SK-N-SH treated with all-trans-retinoic acid at 6 μM for 48 hours (cell line): ENCODE measurements around the gene MRAS.

ENCODE experiments used
- ARNTL ChIP-seq: fragments of 450-650 bp; formaldehyde crosslinking; IDR thresholded peaks from 2 replicates; pipeline ENCODE4 v1.5.0; 2020; ENCODE audit warnings: low read depth, mild to moderate bottlenecking, moderate library complexity, borderline replicate concordance
- ESRRG ChIP-seq: fragments of 250-450 bp; sonication (Bioruptor Pico); IDR thresholded peaks from 2 replicates; pipeline ENCODE4 v1.6.1; 2021; ENCODE audit warnings: mild to moderate bottlenecking
- GLIS3 ChIP-seq: fragments of 250-450 bp; sonication (Bioruptor Pico); IDR thresholded peaks from 2 replicates; pipeline ENCODE4 v1.5.0; 2020; ENCODE audit warnings: mild to moderate bottlenecking, moderate library complexity
- ISL1 ChIP-seq: fragments of 250-450 bp; sonication (Bioruptor Pico); IDR thresholded peaks from 2 replicates; pipeline ENCODE4 v2.1.2; 2022; ENCODE audit warnings: mild to moderate bottlenecking, moderate library complexity
- PPARA ChIP-seq: fragments of 250-450 bp; sonication (Bioruptor Pico); IDR thresholded peaks from 2 replicates; pipeline ENCODE4 v1.5.0; 2020; ENCODE audit warnings: mild to moderate bottlenecking, borderline replicate concordance
- RARB ChIP-seq: fragments of 250-450 bp; sonication (Bioruptor Pico); IDR thresholded peaks from 2 replicates; pipeline ENCODE4 v1.8.0; 2021; ENCODE audit warnings: mild to moderate bottlenecking, moderate library complexity
- ZFP3 ChIP-seq: fragments of 250-450 bp; sonication (Bioruptor Pico); IDR thresholded peaks from 2 replicates; pipeline ENCODE4 v1.5.0; 2020; ENCODE audit warnings: mild to moderate bottlenecking, moderate library complexity
- ZFP30 ChIP-seq: fragments of 450-650 bp; formaldehyde crosslinking; IDR thresholded peaks from 2 replicates; pipeline ENCODE4 v1.5.0; 2022; ENCODE audit warnings: mild to moderate bottlenecking, moderate library complexity
- ZNF565 ChIP-seq: fragments of 450-650 bp; formaldehyde crosslinking; conservative IDR thresholded peaks from 2 replicates; pipeline ENCODE4 v1.5.0; 2020; ENCODE audit warnings: low read depth, mild to moderate bottlenecking, moderate library complexity
- TF ChIP-seq, protein P1 (sequence below): fragments of 250-450 bp; sonication (Bioruptor Pico); IDR thresholded peaks from 2 replicates; pipeline ENCODE4 v1.5.0; 2020; ENCODE audit warnings: mild to moderate bottlenecking, moderate library complexity
- TF ChIP-seq, protein P2 (sequence below): fragments of 250-450 bp; sonication (Bioruptor Pico); IDR thresholded peaks from 2 replicates; pipeline ENCODE4 v1.5.1; 2021; ENCODE audit warnings: mild to moderate bottlenecking, moderate library complexity
- TF ChIP-seq, protein P3 (sequence below): fragments of 250-450 bp; sonication (Bioruptor Pico); IDR thresholded peaks from 2 replicates; pipeline ENCODE4 v1.8.0; 2020; ENCODE audit warnings: mild to moderate bottlenecking, moderate library complexity, borderline replicate concordance

DNA sequence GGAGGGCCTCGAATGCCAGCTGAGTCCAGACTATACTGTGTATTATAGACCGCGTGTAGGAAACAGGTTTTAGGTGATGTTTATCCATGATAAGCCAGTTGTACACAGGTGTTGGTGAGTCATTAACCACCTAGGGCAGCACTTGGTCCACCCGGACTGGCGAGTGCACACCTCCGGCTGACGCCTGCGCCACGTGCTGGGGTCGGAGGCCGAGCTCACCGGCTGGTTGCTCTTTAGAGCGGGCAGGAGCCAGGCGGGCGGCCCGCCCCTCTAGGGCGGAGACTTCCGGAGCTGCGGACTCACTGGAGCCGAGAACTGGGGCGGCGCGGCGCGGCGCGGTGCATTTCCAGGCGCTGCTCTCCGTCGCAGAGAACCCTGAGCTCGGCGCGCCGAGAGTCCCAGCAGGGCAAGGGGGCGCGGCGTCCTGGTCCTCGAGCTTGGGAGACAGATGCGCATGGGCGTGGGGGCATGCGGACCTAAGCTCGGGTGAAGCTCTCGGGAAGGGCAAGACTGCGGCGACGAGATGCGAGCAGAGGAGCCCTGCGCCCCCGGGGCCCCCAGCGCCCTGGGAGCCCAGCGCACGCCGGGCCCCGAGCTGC, 86.0 kb downstream of the MRAS start, which contains the start of gene ESYT3:
- no peak for TF ChIP-seq ZFP30 (CRISPR knock-in tag)
- no peak for TF ChIP-seq ARNTL (CRISPR knock-in tag)
- TF ChIP-seq PPARA (CRISPR knock-in tag), result no peak
- no peak for TF ChIP-seq ESRRG (CRISPR knock-in tag)
- TF ChIP-seq, protein P1, sequence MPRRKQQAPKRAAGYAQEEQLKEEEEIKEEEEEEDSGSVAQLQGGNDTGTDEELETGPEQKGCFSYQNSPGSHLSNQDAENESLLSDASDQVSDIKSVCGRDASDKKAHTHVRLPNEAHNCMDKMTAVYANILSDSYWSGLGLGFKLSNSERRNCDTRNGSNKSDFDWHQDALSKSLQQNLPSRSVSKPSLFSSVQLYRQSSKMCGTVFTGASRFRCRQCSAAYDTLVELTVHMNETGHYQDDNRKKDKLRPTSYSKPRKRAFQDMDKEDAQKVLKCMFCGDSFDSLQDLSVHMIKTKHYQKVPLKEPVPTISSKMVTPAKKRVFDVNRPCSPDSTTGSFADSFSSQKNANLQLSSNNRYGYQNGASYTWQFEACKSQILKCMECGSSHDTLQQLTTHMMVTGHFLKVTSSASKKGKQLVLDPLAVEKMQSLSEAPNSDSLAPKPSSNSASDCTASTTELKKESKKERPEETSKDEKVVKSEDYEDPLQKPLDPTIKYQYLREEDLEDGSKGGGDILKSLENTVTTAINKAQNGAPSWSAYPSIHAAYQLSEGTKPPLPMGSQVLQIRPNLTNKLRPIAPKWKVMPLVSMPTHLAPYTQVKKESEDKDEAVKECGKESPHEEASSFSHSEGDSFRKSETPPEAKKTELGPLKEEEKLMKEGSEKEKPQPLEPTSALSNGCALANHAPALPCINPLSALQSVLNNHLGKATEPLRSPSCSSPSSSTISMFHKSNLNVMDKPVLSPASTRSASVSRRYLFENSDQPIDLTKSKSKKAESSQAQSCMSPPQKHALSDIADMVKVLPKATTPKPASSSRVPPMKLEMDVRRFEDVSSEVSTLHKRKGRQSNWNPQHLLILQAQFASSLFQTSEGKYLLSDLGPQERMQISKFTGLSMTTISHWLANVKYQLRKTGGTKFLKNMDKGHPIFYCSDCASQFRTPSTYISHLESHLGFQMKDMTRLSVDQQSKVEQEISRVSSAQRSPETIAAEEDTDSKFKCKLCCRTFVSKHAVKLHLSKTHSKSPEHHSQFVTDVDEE, result no peak
- TF ChIP-seq, protein P2, sequence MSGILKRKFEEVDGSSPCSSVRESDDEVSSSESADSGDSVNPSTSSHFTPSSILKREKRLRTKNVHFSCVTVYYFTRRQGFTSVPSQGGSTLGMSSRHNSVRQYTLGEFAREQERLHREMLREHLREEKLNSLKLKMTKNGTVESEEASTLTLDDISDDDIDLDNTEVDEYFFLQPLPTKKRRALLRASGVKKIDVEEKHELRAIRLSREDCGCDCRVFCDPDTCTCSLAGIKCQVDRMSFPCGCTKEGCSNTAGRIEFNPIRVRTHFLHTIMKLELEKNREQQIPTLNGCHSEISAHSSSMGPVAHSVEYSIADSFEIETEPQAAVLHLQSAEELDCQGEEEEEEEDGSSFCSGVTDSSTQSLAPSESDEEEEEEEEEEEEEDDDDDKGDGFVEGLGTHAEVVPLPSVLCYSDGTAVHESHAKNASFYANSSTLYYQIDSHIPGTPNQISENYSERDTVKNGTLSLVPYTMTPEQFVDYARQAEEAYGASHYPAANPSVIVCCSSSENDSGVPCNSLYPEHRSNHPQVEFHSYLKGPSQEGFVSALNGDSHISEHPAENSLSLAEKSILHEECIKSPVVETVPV (CRISPR knock-in tag), result no peak
- TF ChIP-seq, protein P3, sequence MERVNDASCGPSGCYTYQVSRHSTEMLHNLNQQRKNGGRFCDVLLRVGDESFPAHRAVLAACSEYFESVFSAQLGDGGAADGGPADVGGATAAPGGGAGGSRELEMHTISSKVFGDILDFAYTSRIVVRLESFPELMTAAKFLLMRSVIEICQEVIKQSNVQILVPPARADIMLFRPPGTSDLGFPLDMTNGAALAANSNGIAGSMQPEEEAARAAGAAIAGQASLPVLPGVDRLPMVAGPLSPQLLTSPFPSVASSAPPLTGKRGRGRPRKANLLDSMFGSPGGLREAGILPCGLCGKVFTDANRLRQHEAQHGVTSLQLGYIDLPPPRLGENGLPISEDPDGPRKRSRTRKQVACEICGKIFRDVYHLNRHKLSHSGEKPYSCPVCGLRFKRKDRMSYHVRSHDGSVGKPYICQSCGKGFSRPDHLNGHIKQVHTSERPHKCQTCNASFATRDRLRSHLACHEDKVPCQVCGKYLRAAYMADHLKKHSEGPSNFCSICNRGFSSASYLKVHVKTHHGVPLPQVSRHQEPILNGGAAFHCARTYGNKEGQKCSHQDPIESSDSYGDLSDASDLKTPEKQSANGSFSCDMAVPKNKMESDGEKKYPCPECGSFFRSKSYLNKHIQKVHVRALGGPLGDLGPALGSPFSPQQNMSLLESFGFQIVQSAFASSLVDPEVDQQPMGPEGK, result no peak
- no peak for TF ChIP-seq GLIS3
- no peak for TF ChIP-seq ZNF565 (CRISPR knock-in tag)
- no peak for TF ChIP-seq ZFP3
- TF ChIP-seq ISL1 (CRISPR knock-in tag), result no peak
- TF ChIP-seq RARB (CRISPR knock-in tag), result no peak
